NB4 (cell line): ENCODE data around the gene HOXC5.

ENCODE experiments used
- DNase-seq: peaks from one replicate; pipeline ENCODE4 v3.0.0; 2010; ENCODE audit warnings: low read depth
- H3K4me3 ChIP-seq: one replicate; pipeline ENCODE4 v1.5.1; 2011; ENCODE audit warnings: mild to moderate bottlenecking, low read depth, low read length, moderate library complexity
- CTCF ChIP-seq: IDR thresholded peaks from one replicate; pipeline ENCODE4 v1.5.1; 2012; ENCODE audit warnings: low read depth, low read length
- MYC ChIP-seq: IDR thresholded peaks from 2 replicates; pipeline ENCODE4 v1.6.1; 2011; ENCODE audit warnings: low read depth, low read length
- POLR2A ChIP-seq: IDR thresholded peaks from 2 replicates; pipeline ENCODE4 v1.6.1; 2011; ENCODE audit warnings: mild to moderate bottlenecking; ENCODE audit not compliant: insufficient read length; ENCODE audit errors: extremely low read depth
- TF ChIP-seq, protein P1 (sequence below): IDR thresholded peaks from 2 replicates; pipeline ENCODE4 v1.6.1; 2011; ENCODE audit warnings: low read depth, low read length

The HOXC5 gene

DNA sequence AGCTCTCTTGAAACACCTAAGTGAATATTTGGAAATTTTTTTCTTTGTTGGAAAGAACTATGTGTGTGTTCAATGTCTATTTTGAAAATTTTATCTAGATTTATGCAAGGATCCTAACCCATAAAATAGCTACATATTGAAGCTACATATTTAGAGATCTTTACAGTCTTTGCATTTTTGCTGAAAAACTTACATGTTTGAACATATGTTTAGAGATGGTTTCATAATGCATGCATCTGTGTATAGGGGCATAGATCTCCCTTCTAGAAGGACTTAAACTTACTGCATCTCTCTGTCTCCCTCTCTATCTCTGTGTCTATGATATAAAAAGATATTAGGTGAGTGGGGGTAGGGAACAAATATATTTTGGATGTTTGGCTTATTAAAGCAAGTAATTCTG, 12.6 kb downstream of the HOXC5 start:
- H3K4me3 ChIP-seq, result no peak overlapping the region
- TF ChIP-seq POLR2A, result no peak
- no peak for TF ChIP-seq CTCF
- no peak for TF ChIP-seq MYC
- TF ChIP-seq, protein P1, sequence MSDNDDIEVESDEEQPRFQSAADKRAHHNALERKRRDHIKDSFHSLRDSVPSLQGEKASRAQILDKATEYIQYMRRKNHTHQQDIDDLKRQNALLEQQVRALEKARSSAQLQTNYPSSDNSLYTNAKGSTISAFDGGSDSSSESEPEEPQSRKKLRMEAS, result no peak
- DNase-seq, result no peak

DNA sequence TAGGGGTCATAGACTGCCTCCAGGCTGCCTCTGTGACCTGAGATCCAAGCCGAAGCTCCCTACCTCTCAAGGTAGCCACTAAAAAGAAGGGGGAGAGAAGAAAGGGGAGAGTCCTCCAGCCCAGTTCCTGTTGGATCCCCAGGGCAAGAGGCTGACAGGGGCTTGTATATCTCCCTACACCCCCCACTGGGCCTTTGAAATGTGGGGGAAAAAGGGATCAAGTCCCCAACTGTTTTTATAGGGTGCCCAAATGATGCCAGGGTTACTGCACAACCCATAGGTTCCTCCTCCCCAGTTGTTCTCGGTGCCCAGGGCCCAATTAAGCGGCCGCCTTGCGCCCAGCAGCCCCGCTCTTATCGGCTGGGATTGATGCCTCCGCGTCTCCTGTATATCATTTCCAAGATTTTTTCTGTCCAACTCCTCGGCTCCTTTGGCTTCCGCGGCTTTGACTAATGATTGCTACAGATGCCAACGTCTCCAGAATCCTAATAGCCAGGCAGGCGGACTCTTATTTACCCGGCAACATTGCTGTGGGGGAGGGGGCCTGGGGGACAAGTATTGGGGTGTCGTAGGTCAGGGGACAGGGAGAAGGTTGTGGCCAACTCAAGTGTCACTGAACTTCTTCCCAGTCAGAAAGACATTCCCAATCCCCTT, 13.1 kb downstream of the HOXC5 start:
- H3K4me3 ChIP-seq, result no peak overlapping the region
- TF ChIP-seq POLR2A (no peak), MYC (no peak), CTCF (no peak)
- TF ChIP-seq, protein P1, result no peak
- DNase-seq, result no peak

GRCh38 chr12:54046809-54047159, 13.9 kb downstream of the HOXC5 start:
- no peak for DNase-seq
- H3K4me3 ChIP-seq, result no peak overlapping the region
- TF ChIP-seq CTCF, result no peak
- TF ChIP-seq, protein P1, result no peak
- TF ChIP-seq POLR2A, result no peak
- TF ChIP-seq MYC, result no peak

- TF ChIP-seq CTCF (no peak), MYC (no peak), POLR2A (no peak)
- DNase-seq, result no peak
- H3K4me3 ChIP-seq, result no peak overlapping the region
These were observed 14.5 kb downstream of the HOXC5 start for GRCh38 chr12:54047160-54047963.

DNA sequence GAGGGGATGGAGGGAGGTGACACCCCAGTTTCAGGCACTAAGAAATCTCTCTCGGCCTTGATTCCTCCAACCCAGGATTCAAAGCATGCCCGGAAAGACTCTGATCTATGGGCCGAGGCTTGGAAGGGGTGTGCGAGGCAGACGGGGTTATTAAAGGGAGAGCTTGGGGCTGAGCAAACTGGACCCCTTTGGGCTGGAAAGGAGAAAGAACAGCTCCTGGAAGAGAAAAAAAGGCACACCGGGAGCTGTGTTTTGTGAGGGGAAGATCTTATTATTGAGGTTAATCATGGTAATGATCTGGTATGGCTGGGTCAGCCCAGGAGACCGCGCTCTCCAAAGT, 15.1 kb downstream of the HOXC5 start:
- DNase-seq, result no peak
- no peak overlapping the region for H3K4me3 ChIP-seq
- TF ChIP-seq MYC, result no peak
- no peak for TF ChIP-seq CTCF
- TF ChIP-seq, protein P1, result no peak
